ENCODE data around the gene NTMT1.

DNA sequence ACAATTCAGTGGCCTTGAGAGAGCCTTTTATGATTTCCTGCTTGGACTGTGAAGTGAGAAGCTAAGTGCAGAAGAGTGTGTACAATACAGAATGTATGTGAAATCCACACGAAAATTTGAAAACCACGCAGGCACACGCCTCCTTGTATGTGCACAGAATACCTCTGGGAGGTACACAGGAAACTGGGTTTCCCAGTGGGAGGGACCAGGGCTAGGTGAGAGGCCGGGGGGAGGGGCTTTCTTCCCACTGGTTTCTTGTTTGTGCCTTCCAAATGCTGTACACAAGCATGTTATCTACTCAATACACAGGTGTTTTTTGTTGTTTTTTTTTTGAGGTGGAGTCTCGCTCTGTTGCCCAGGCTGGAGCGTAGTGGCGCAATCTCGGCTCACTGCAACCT, 21.2 kb upstream of the NTMT1 start:
- TF ChIP-seq, protein P1, sequence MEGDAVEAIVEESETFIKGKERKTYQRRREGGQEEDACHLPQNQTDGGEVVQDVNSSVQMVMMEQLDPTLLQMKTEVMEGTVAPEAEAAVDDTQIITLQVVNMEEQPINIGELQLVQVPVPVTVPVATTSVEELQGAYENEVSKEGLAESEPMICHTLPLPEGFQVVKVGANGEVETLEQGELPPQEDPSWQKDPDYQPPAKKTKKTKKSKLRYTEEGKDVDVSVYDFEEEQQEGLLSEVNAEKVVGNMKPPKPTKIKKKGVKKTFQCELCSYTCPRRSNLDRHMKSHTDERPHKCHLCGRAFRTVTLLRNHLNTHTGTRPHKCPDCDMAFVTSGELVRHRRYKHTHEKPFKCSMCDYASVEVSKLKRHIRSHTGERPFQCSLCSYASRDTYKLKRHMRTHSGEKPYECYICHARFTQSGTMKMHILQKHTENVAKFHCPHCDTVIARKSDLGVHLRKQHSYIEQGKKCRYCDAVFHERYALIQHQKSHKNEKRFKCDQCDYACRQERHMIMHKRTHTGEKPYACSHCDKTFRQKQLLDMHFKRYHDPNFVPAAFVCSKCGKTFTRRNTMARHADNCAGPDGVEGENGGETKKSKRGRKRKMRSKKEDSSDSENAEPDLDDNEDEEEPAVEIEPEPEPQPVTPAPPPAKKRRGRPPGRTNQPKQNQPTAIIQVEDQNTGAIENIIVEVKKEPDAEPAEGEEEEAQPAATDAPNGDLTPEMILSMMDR (IDR thresholded peaks at IDR 0.05): no peak
- TF ChIP-seq ZFX (IDR thresholded peaks at IDR 0.05; ENCODE audit: borderline replicate concordance): no peak
